ENCODE data around the gene TMEM59.

DNA sequence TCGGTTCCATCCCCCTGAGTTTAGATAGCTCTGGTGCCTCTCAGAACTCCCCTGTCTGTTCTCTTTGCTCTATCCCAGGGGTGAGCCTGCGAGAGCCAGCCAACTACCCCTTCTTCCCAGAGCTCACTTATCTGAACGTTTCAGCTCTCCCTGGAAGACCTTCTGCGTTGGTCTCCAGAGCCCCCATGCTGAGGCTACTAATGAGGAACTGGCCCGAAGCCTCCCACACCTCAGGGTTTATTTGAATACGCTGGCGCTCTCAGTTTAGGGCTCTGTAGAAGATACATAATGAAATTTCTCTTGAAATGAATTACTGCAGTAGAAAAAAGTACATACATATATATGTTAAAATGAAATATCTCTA lies 43.9 kb upstream of the TMEM59 start:
- TF ChIP-seq POLR2AphosphoS5 (IDR thresholded peaks at IDR 0.05; ENCODE audit: low read depth, low read length) (no peak), SP1 (IDR thresholded peaks at IDR 0.05; ENCODE audit: low read depth) (no peak), EGR1 (IDR thresholded peaks at IDR 0.05; ENCODE audit: low read depth) (no peak), POLR2A (IDR thresholded peaks at IDR 0.05; ENCODE audit: borderline replicate concordance, extremely low read depth, insufficient read depth, insufficient read length) (no peak), SRF (IDR thresholded peaks at IDR 0.05; ENCODE audit: low read depth) (no peak), JUND (IDR thresholded peaks at IDR 0.05) (no peak), REST (IDR thresholded peaks at IDR 0.05; ENCODE audit: low read depth) (no peak), SIN3A (IDR thresholded peaks at IDR 0.05; ENCODE audit: low read depth) (no peak)
- TF ChIP-seq, protein P1, sequence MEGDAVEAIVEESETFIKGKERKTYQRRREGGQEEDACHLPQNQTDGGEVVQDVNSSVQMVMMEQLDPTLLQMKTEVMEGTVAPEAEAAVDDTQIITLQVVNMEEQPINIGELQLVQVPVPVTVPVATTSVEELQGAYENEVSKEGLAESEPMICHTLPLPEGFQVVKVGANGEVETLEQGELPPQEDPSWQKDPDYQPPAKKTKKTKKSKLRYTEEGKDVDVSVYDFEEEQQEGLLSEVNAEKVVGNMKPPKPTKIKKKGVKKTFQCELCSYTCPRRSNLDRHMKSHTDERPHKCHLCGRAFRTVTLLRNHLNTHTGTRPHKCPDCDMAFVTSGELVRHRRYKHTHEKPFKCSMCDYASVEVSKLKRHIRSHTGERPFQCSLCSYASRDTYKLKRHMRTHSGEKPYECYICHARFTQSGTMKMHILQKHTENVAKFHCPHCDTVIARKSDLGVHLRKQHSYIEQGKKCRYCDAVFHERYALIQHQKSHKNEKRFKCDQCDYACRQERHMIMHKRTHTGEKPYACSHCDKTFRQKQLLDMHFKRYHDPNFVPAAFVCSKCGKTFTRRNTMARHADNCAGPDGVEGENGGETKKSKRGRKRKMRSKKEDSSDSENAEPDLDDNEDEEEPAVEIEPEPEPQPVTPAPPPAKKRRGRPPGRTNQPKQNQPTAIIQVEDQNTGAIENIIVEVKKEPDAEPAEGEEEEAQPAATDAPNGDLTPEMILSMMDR (IDR thresholded peaks at IDR 0.05 in 2 of 3, conservative IDR thresholded peaks at IDR 0.05 in 1 of 3; ENCODE audit: borderline replicate concordance in 1 of 3, insufficient read depth in 1 of 3, low read depth in 2 of 3, low read length in 2 of 3), result no peak
- TF ChIP-seq, protein P2, sequence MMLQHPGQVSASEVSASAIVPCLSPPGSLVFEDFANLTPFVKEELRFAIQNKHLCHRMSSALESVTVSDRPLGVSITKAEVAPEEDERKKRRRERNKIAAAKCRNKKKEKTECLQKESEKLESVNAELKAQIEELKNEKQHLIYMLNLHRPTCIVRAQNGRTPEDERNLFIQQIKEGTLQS (IDR thresholded peaks at IDR 0.05), result no peak
- TF ChIP-seq, protein P3, sequence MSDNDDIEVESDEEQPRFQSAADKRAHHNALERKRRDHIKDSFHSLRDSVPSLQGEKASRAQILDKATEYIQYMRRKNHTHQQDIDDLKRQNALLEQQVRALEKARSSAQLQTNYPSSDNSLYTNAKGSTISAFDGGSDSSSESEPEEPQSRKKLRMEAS (IDR thresholded peaks at IDR 0.05), result no peak
